ENCODE results near the gene RYR3.

RYR3 gene

GRCh38 chr15:33433821-33434220, 123.1 kb downstream of the RYR3 start (continued):
- no peak for TF ChIP-seq PATZ1 (CRISPR knock-in tag; IDR thresholded peaks at IDR 0.05; ENCODE audit: borderline replicate concordance)
- TF ChIP-seq CREB5 (CRISPR knock-in tag; IDR thresholded peaks at IDR 0.05; ENCODE audit: low read depth): no peak
- TF ChIP-seq ZNF565 (CRISPR knock-in tag; conservative IDR thresholded peaks at IDR 0.05; ENCODE audit: low read depth): no peak
- no peak for TF ChIP-seq ZNF70 (CRISPR knock-in tag; IDR thresholded peaks at IDR 0.05)
- no peak for TF ChIP-seq ESRRG (CRISPR knock-in tag; IDR thresholded peaks at IDR 0.05)
- no peak for TF ChIP-seq OSR1 (CRISPR knock-in tag; IDR thresholded peaks at IDR 0.05)
- no peak for TF ChIP-seq GLIS3 (CRISPR knock-in tag; IDR thresholded peaks at IDR 0.05)
- TF ChIP-seq PPARA (CRISPR knock-in tag; IDR thresholded peaks at IDR 0.05; ENCODE audit: borderline replicate concordance): no peak

- ATAC-seq: no peak
- TF ChIP-seq SNAI2 (CRISPR knock-in tag; IDR thresholded peaks at IDR 0.05) (no peak), TOX (CRISPR knock-in tag; IDR thresholded peaks at IDR 0.05; ENCODE audit: borderline replicate concordance) (no peak), GLIS3 (CRISPR knock-in tag; IDR thresholded peaks at IDR 0.05) (no peak), ZFP3 (CRISPR knock-in tag; IDR thresholded peaks at IDR 0.05) (no peak), PPARA (CRISPR knock-in tag; IDR thresholded peaks at IDR 0.05; ENCODE audit: borderline replicate concordance) (no peak), TSHZ2 (CRISPR knock-in tag; IDR thresholded peaks at IDR 0.05) (no peak)
Observed at GRCh38 chr15:33438396-33438795, 127.6 kb downstream of the RYR3 start.

GRCh38 chr15:33440900-33441299, 130.1 kb downstream of the RYR3 start:
- TF ChIP-seq ZNF565 (CRISPR knock-in tag; conservative IDR thresholded peaks at IDR 0.05; ENCODE audit: low read depth): no peak
- no peak for TF ChIP-seq CSRNP3 (CRISPR knock-in tag; IDR thresholded peaks at IDR 0.05)
- TF ChIP-seq GLIS3 (CRISPR knock-in tag; IDR thresholded peaks at IDR 0.05): no peak
- no peak for TF ChIP-seq TCF4 (CRISPR knock-in tag; IDR thresholded peaks at IDR 0.05; ENCODE audit: borderline replicate concordance)
- TF ChIP-seq PPARA (CRISPR knock-in tag; IDR thresholded peaks at IDR 0.05; ENCODE audit: borderline replicate concordance): no peak
- no peak for TF ChIP-seq ZFP3 (CRISPR knock-in tag; IDR thresholded peaks at IDR 0.05)
- no peak for TF ChIP-seq CREB5 (CRISPR knock-in tag; IDR thresholded peaks at IDR 0.05; ENCODE audit: low read depth)
- no peak for TF ChIP-seq ZNF70 (CRISPR knock-in tag; IDR thresholded peaks at IDR 0.05)
- TF ChIP-seq ESRRG (CRISPR knock-in tag; IDR thresholded peaks at IDR 0.05): no peak
- TF ChIP-seq ZC3H10 (CRISPR knock-in tag; IDR thresholded peaks at IDR 0.05): no peak
- no peak for ATAC-seq

GRCh38 chr15:33442449-33442848, 131.7 kb downstream of the RYR3 start:
- no peak for ATAC-seq
- no peak for TF ChIP-seq TSHZ2 (CRISPR knock-in tag; IDR thresholded peaks at IDR 0.05)
- TF ChIP-seq CSDC2 (CRISPR knock-in tag; IDR thresholded peaks at IDR 0.05): no peak
- TF ChIP-seq ZFP3 (CRISPR knock-in tag; IDR thresholded peaks at IDR 0.05): no peak
- TF ChIP-seq ZNF70 (CRISPR knock-in tag; IDR thresholded peaks at IDR 0.05): no peak
- no peak for TF ChIP-seq POU6F1 (CRISPR knock-in tag; IDR thresholded peaks at IDR 0.05; ENCODE audit: borderline replicate concordance, low read depth)
- TF ChIP-seq RARB (CRISPR knock-in tag; IDR thresholded peaks at IDR 0.05): no peak
- no peak for TF ChIP-seq ZNF565 (CRISPR knock-in tag; conservative IDR thresholded peaks at IDR 0.05; ENCODE audit: low read depth)
- TF ChIP-seq ZFP30 (CRISPR knock-in tag; IDR thresholded peaks at IDR 0.05): no peak
- TF ChIP-seq PPARA (CRISPR knock-in tag; IDR thresholded peaks at IDR 0.05; ENCODE audit: borderline replicate concordance): no peak
- TF ChIP-seq TOX (CRISPR knock-in tag; IDR thresholded peaks at IDR 0.05; ENCODE audit: borderline replicate concordance): no peak
- TF ChIP-seq TCF4 (CRISPR knock-in tag; IDR thresholded peaks at IDR 0.05; ENCODE audit: borderline replicate concordance): no peak
